Activated T-helper 17 cell treated with anti-CD3 and anti-CD28 coated beads, Interleukin-2, amount 50 U/mL, for 72 hours (primary cell): ENCODE results near the gene MRGPRX2. TPM values are rescaled to one million over a fixed set of nuclear protein-coding genes. Genes with fewer than 3 reads are reported as not detected.

Experiments used
- ATAC-seq: fragments of 150-1000 bp; cut with Tn5 transposase; replicated peaks from 2 replicates; pipeline ENCODE4 v1.10.0; 2021; ENCODE audit warnings: mild to moderate bottlenecking, moderate library complexity
- H3K27ac Mint-ChIP-seq: one replicate; pipeline ENCODE4 v1.8.0; 2022; ENCODE audit warnings: mixed read lengths
- H3K27me3 Mint-ChIP-seq: one replicate; pipeline ENCODE4 v1.8.0; 2022; ENCODE audit warnings: mixed read lengths
- H3K36me3 Mint-ChIP-seq: one replicate; pipeline ENCODE4 v1.8.0; 2022; ENCODE audit warnings: low read depth, mild to moderate bottlenecking, mixed read lengths
- H3K4me1 Mint-ChIP-seq: one replicate; pipeline ENCODE4 v1.8.0; 2022; ENCODE audit warnings: mixed read lengths
- H3K4me3 Mint-ChIP-seq: one replicate; pipeline ENCODE4 v1.8.0; 2022; ENCODE audit warnings: mild to moderate bottlenecking, mixed read lengths
- H3K9me3 Mint-ChIP-seq: one replicate; pipeline ENCODE4 v1.8.0; 2022; ENCODE audit warnings: mixed read lengths
- total RNA-seq, 2 donors: library from RNA; stranded (reverse); gene quantifications; one replicate each; pipeline ENCODE4 v1.2.3, GENCODE V29; 2022

MRGPRX2 gene
- total RNA-seq, 2 donors from 2014 or later = 0.90 TPM; not detected in 1

DNA sequence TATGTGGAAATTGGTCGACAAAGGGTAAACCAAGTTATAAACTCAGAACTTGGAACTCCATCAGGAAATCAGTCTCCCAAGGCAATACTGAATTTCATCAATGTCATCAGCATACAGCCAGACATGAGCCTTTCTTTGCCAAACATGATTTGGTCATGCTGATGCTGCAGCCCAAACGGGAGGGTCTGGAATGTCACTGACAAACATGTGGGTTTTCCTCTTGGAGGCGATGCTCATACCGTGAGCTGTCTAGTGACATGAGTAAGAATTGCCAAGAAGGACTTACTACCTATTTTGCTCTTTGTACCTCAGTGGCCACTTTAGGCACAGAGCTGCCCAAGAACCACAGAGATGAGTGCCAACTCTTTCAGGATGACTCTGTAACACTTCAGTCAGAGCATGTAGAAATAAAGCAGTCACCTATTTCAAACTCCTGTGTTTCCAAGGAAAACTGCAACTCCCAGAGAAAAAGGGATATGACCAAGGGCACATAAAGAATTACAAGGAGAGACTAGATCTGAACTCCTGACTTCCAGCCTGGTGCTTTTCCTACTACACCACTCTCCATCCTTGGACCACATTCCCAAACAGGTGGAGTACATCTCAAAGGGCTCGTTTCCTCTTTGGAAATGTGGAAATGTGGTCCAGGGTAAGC lies 24.3 kb upstream of the MRGPRX2 start:
- H3K36me3 Mint-ChIP-seq = no peaks in the 10 kb centered on the region
- H3K27me3 Mint-ChIP-seq = peaks cover 14% of the 10 kb centered on the region
- H3K4me3 Mint-ChIP-seq = no peak overlapping the region
- no peaks in the 10 kb centered on the region for H3K4me1 Mint-ChIP-seq
- no peak for ATAC-seq
- no peaks in the 10 kb centered on the region for H3K9me3 Mint-ChIP-seq
- no peak overlapping the region for H3K27ac Mint-ChIP-seq

DNA sequence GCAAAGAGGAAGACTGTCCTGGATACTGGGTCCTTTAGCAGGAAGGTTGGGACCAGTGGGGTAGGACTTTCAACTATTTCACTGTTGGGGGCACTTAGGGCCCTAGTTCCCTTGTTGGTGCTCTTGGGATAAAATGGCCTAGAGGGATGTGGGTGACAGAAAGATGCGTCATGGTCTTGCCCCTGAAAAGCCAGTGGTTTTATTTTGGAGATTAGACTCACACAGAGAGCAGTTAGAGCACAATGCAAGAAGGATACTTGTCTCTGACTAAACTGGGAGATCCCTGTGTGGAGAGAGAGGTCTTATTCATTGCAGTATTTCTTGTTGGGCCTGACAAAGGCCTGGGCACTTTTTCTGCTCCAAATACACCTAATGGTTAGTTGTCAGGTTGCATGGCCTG lies 22.6 kb upstream of the MRGPRX2 start:
- peaks cover 7% of the 10 kb centered on the region for H3K27me3 Mint-ChIP-seq
- H3K4me3 Mint-ChIP-seq = no peak overlapping the region
- H3K4me1 Mint-ChIP-seq = no peaks in the 10 kb centered on the region
- no peaks in the 10 kb centered on the region for H3K9me3 Mint-ChIP-seq
- no peaks in the 10 kb centered on the region for H3K36me3 Mint-ChIP-seq
- ATAC-seq = no peak
- H3K27ac Mint-ChIP-seq = no peak overlapping the region

DNA sequence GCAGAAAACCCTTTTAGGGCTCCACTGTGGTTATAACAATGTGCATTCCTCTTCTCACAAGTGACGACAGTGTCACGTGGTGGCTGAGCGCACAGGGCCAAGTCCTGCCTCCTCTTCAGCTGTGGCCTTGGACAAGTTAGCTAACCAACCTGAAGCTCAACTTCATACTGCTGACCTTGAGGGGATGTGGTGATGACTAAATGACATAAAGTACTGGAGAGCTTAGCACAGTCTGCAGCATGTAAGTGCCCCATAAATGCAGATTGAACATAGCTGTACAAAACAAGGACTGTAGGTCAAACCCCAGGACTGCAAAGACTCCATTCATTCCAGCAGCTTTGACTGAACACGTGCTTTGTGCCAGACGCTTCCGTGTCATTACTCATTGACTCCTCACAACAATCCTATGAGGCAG lies 20.1 kb upstream of the MRGPRX2 start:
- H3K27me3 Mint-ChIP-seq = peaks cover 7% of the 10 kb centered on the region
- no peaks in the 10 kb centered on the region for H3K4me1 Mint-ChIP-seq
- no peak for ATAC-seq
- H3K4me3 Mint-ChIP-seq = no peak overlapping the region
- no peak overlapping the region for H3K27ac Mint-ChIP-seq
- no peaks in the 10 kb centered on the region for H3K9me3 Mint-ChIP-seq
- H3K36me3 Mint-ChIP-seq = no peaks in the 10 kb centered on the region

DNA sequence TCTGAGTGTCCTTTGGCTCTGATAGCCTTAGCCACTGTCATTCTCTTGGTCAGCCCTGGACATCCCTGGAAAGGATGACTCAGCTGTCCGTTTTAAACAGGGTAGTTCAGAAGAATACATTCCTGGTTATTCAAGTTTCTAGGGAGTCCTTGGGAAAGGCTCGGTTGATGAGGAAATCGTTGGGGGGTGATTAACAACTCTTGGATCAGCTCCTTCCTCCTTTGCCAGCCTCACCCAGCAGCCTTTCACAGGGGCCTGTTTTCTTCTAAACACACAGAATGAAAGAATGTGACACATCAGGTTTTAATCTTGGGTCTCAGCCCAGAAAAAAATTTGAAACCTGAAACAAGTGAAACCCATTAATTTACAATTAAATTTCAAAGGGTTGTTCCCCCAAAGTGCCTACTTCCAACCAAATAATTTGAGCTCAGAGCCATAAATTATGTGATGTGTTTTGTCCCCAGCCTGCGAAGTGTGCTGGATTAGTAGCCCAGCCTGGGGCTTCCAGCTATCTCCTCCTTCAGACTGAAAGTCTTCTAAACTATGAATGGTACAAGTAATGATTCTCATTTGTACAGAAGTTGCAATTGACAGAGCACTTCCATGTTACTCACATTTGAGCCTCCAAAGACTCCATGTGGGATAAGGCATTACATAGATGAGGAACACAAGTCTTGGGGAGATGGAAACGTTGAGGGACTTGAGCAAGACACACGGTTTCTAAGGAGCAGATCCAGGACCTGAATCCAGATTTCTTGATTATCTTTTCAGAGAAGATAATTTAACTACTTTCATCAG lies 19.3 kb upstream of the MRGPRX2 start:
- Mint-ChIP-seq H3K27me3 (peaks cover 7% of the 10 kb centered on the region), H3K36me3 (no peaks in the 10 kb centered on the region), H3K9me3 (no peaks in the 10 kb centered on the region), H3K4me3 (no peak overlapping the region), H3K27ac (no peak overlapping the region), H3K4me1 (no peaks in the 10 kb centered on the region)
- ATAC-seq = no peak

- Mint-ChIP-seq H3K4me3 (no peak overlapping the region), H3K4me1 (no peaks in the 10 kb centered on the region), H3K9me3 (no peaks in the 10 kb centered on the region), H3K27me3 (peaks cover 7% of the 10 kb centered on the region), H3K36me3 (no peaks in the 10 kb centered on the region), H3K27ac (no peak overlapping the region)
- no peak for ATAC-seq
These were observed 17.4 kb upstream of the MRGPRX2 start for GRCh38 chr11:19077965-19078364.

- Mint-ChIP-seq H3K36me3 (no peaks in the 10 kb centered on the region), H3K4me1 (no peaks in the 10 kb centered on the region), H3K4me3 (no peak overlapping the region), H3K9me3 (no peaks in the 10 kb centered on the region), H3K27ac (no peak overlapping the region), H3K27me3 (peaks cover 7% of the 10 kb centered on the region)
- peak; percentile 73 for ATAC-seq
These were observed 16.4 kb upstream of the MRGPRX2 start for GRCh38 chr11:19076744-19077589.

DNA sequence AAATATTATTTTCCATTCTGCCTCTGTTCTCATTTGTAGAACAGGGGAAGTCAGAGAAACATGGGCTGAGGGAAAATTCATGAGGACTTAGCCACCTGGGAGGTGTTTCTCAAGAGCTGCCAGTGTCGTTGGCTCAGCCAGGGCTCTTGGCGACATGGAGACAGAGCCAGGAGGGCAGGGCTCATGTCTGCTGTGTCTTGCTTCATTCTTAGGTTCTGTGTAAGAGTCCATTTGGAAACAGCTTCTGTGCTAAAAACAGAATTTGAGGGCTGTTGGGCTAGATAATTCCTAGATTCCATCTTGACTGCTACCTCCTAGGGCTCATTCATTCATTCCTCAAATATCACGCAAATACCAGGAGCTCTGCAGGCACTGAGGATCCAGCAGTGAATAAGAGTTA lies 15.1 kb upstream of the MRGPRX2 start:
- H3K27me3 Mint-ChIP-seq = peaks cover 4% of the 10 kb centered on the region
- H3K4me1 Mint-ChIP-seq = no peaks in the 10 kb centered on the region
- no peak for ATAC-seq
- no peak overlapping the region for H3K27ac Mint-ChIP-seq
- H3K4me3 Mint-ChIP-seq = no peak overlapping the region
- no peaks in the 10 kb centered on the region for H3K36me3 Mint-ChIP-seq
- H3K9me3 Mint-ChIP-seq = no peaks in the 10 kb centered on the region

GRCh38 chr11:19073454-19074415 lies 13.2 kb upstream of the MRGPRX2 start:
- H3K36me3 Mint-ChIP-seq = no peaks in the 10 kb centered on the region
- H3K4me1 Mint-ChIP-seq = no peaks in the 10 kb centered on the region
- peaks cover 12% of the 10 kb centered on the region for H3K27me3 Mint-ChIP-seq
- no peak overlapping the region for H3K27ac Mint-ChIP-seq
- no peak for ATAC-seq
- H3K9me3 Mint-ChIP-seq = no peaks in the 10 kb centered on the region
- no peak overlapping the region for H3K4me3 Mint-ChIP-seq

DNA sequence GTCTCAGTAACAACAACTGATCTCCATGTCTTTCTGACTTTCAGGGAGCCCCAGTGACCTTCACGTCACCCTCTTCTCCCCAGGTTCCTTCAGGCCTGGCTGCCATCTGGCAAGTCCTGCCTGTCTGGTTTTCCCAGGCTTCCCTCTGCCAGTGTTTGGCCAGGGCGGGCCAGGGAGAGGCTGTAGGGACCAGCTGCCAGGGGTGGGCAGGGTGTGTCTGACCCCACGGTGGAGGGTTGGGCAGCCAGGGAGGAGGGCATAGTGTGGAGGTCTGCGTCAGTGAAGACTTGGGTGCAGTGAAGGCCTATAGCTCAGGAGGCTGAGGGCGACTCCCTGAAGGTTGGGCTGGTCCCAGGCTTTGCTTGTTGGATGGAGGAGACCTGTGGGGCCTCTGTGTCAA lies 11.9 kb upstream of the MRGPRX2 start:
- Mint-ChIP-seq H3K4me1 (no peaks in the 10 kb centered on the region), H3K9me3 (no peaks in the 10 kb centered on the region), H3K36me3 (no peaks in the 10 kb centered on the region), H3K4me3 (no peak overlapping the region), H3K27me3 (peaks cover 14% of the 10 kb centered on the region), H3K27ac (no peak overlapping the region)
- no peak for ATAC-seq

- Mint-ChIP-seq H3K27me3 (peaks cover 14% of the 10 kb centered on the region), H3K27ac (no peak overlapping the region), H3K4me1 (no peaks in the 10 kb centered on the region), H3K9me3 (no peaks in the 10 kb centered on the region), H3K4me3 (peak overlapping the region; percentile 27), H3K36me3 (no peaks in the 10 kb centered on the region)
- ATAC-seq = peak; percentile 84
These were observed 10.7 kb upstream of the MRGPRX2 start for GRCh38 chr11:19071255-19071654.

DNA sequence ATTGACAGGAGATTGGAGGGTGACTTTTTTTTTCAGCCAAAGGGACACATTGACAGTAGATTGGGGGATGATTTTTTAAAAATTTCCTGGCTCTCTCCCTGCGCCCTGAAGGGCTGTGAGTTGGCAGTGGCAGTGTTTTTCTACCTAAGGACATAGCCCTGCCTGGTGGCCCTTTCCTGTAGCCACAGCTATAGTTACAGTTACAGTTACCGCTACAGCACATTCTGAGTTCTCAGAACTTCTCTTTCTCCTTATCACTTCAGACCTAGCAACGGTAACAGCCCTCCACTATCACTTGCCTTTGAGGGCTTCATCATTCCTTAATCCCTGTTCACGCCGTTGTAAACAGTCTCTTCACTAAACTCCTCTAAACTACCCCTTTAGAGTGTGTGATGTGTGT lies 684 bp downstream of the MRGPRX2 start:
- Mint-ChIP-seq H3K27me3 (no peaks in the 10 kb centered on the region), H3K27ac (peak overlapping the region; percentile 42), H3K4me1 (peaks cover 17% of the 10 kb centered on the region), H3K9me3 (no peaks in the 10 kb centered on the region), H3K36me3 (no peaks in the 10 kb centered on the region), H3K4me3 (no peak overlapping the region)
- no peak for ATAC-seq

GRCh38 chr11:19055905-19056304 lies 4.6 kb downstream of the MRGPRX2 start:
- H3K4me1 Mint-ChIP-seq = peaks cover 8% of the 10 kb centered on the region

DNA sequence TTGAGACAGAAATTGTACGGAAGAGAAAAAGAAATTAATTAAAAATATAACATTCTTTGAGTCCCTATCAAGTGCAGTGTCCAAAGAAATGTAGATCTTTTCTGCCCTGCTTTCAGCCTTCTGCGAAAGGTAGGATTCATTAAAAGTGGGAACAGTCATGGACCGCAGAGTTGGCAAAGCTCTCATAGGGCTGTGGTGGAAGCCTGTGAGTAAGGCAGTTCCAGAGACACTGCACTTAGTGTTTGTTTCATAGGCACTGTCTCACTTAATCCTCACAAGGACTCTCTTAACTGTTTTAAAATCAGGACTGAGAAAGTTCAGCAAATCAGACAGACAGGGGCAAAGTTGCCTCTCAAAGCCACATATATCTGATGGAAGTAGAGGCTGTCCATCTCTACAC lies 5.5 kb downstream of the MRGPRX2 start:
- Mint-ChIP-seq H3K27ac (no peak overlapping the region), H3K27me3 (peaks cover 3% of the 10 kb centered on the region), H3K36me3 (no peaks in the 10 kb centered on the region), H3K9me3 (peaks cover 4% of the 10 kb centered on the region), H3K4me3 (no peak overlapping the region), H3K4me1 (no peaks in the 10 kb centered on the region)
- ATAC-seq = no peak

More at GRCh38 chr11:19055905-19056304, 4.6 kb downstream of the MRGPRX2 start:
- Mint-ChIP-seq H3K36me3 (no peaks in the 10 kb centered on the region), H3K4me3 (no peak overlapping the region), H3K27ac (peak overlapping the region; percentile 25), H3K9me3 (no peaks in the 10 kb centered on the region), H3K27me3 (no peaks in the 10 kb centered on the region)
- ATAC-seq = no peak

GRCh38 chr11:19053909-19054308 lies 6.6 kb downstream of the MRGPRX2 start:
- no peak overlapping the region for H3K4me3 Mint-ChIP-seq
- H3K36me3 Mint-ChIP-seq = no peaks in the 10 kb centered on the region
- no peak overlapping the region for H3K27ac Mint-ChIP-seq
- H3K4me1 Mint-ChIP-seq = no peaks in the 10 kb centered on the region
- ATAC-seq = no peak
- peaks cover 7% of the 10 kb centered on the region for H3K27me3 Mint-ChIP-seq
- H3K9me3 Mint-ChIP-seq = peaks cover 4% of the 10 kb centered on the region
